ENCODE data around the gene EMSY.

DNA sequence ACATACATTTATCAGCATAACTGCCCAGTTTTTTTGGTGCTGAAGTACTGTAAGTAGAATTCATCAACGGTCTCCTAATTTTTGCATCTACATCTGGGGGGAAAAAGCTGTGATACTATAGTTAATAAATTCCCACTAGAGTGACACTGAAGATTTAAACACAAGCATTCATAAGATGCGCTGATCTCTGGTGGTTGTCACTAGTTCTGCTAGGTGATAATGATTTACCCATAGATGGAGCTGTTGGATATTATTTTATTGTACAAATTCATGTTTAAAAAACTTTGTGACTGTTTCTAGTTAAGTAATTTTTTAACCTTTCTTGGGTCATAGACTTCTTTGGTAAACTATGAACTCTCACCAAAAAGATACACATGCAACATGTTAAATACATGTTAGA is 106.6 kb downstream of the EMSY start:
- TF ChIP-seq, protein P1, sequence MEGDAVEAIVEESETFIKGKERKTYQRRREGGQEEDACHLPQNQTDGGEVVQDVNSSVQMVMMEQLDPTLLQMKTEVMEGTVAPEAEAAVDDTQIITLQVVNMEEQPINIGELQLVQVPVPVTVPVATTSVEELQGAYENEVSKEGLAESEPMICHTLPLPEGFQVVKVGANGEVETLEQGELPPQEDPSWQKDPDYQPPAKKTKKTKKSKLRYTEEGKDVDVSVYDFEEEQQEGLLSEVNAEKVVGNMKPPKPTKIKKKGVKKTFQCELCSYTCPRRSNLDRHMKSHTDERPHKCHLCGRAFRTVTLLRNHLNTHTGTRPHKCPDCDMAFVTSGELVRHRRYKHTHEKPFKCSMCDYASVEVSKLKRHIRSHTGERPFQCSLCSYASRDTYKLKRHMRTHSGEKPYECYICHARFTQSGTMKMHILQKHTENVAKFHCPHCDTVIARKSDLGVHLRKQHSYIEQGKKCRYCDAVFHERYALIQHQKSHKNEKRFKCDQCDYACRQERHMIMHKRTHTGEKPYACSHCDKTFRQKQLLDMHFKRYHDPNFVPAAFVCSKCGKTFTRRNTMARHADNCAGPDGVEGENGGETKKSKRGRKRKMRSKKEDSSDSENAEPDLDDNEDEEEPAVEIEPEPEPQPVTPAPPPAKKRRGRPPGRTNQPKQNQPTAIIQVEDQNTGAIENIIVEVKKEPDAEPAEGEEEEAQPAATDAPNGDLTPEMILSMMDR (IDR thresholded peaks at IDR 0.05): no peak
- TF ChIP-seq POLR2AphosphoS5 (IDR thresholded peaks at IDR 0.05) (no peak), POLR2A (IDR thresholded peaks at IDR 0.05) (no peak)

Measured in sigmoid colon (tissue), 4 donors.